GM10266 (cell line): Measurements from ENCODE around the gene GPD1.

Experiments
- DNase-seq: peaks from one replicate; pipeline ENCODE4 v3.0.0; 2012; ENCODE audit errors: extremely low spot score
- CTCF ChIP-seq: IDR thresholded peaks from 2 replicates; pipeline ENCODE4 v1.5.1; 2012; ENCODE audit warnings: mild to moderate bottlenecking, low read depth; ENCODE audit not compliant: control insufficient read depth, insufficient read depth; ENCODE audit errors: missing control alignments

Gene GPD1

GRCh38 chr12:50107416-50108268 lies 3.8 kb downstream of the GPD1 start:
- no peak for DNase-seq
- no peak for TF ChIP-seq CTCF

GRCh38 chr12:50109319-50109718 lies 5.5 kb downstream of the GPD1 start:
- no peak for DNase-seq
- no peak for TF ChIP-seq CTCF

GRCh38 chr12:50110127-50110761 lies 6.4 kb downstream of the GPD1 start:
- TF ChIP-seq CTCF: no peak
- DNase-seq: peak; percentile 50

GRCh38 chr12:50110762-50111351 lies 7.0 kb downstream of the GPD1 start:
- no peak for DNase-seq
- no peak for TF ChIP-seq CTCF

- no peak for DNase-seq
- TF ChIP-seq CTCF: no peak
Measured at GRCh38 chr12:50111395-50111692, 7.5 kb downstream of the GPD1 start.

- peak; percentile 92 for DNase-seq
- TF ChIP-seq CTCF: peak; percentile 86
Measured at GRCh38 chr12:50111693-50112455, 8.1 kb downstream of the GPD1 start, which contains the start of gene COX14. COX14 (plus strand) TSS chr12:50112236; CDS start chr12:50120044, 7,808 bp downstream.
